GM18526 (cell line): ENCODE measurements around the gene ASB11.

Experiments
- POLR2A ChIP-seq: IDR thresholded peaks from 3 replicates; pipeline ENCODE4 v1.6.1; 2011; ENCODE audit not compliant: insufficient read length; ENCODE audit errors: extremely low read depth

ASB11 gene

GRCh38 chrX:15320297-15320696 is 4.9 kb upstream of the ASB11 start:
- no peak for TF ChIP-seq POLR2A

DNA sequence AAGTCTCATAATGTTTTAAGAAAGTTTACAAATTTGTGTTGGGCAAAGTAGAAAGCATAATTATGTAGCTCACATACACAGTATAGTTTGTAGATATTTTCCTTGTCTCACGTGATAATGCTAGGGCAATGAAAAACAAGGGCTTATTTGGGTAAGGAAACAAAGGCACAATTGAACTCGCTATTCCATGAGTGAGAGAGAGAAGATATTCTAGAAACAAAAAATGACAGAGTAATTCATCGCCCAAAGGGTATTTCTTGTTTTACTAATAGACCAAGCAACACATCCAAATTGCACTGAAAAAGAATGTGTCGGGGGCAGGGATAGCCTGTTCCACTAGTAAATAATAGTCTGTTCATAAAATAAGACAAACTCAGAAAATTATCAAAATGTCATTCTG is 3.6 kb upstream of the ASB11 start:
- no peak for TF ChIP-seq POLR2A

GRCh38 chrX:15314472-15314871 is 968 bp downstream of the ASB11 start:
- no peak for TF ChIP-seq POLR2A

- no peak for TF ChIP-seq POLR2A
Observed at GRCh38 chrX:15311119-15311518, 4.3 kb downstream of the ASB11 start.

DNA sequence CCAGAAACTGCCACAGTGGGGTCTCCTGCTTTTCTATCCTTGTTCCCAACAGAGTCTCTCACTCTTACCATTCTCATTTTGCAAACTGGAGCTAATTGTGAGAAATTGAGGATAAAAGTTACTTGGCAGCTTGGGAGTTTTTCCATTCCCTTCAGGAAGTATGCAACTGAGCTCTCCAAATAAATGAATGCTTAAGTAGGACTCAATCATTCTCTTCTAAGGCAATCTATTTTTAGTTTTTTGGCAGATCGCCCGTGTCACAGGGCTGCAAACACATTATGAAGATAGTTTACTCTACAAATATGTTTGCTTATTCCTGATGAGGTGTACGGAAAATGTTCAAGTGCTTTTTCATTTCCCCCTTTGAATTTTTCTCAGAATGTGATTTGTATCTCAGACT is 5.3 kb downstream of the ASB11 start:
- no peak for TF ChIP-seq POLR2A

DNA sequence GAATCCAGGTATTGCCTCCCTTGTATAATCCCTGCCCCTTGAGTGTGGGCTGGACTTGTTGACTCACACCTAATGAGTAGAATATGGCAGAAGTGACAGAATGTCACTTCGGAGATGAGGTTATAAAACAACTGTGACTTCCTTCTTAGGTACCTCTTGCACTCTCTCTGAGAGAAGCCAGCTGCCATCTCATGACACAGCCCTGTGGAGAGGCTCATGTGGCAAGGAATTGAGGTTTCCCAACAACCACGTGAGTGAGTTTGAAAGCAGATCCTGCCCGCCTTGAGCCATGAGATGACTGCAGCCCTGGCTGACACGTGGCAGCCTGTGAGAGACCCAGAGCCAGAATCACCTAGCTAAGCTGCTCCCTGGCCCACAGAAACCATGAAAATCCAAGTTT is 13.5 kb downstream of the ASB11 start:
- no peak for TF ChIP-seq POLR2A

DNA sequence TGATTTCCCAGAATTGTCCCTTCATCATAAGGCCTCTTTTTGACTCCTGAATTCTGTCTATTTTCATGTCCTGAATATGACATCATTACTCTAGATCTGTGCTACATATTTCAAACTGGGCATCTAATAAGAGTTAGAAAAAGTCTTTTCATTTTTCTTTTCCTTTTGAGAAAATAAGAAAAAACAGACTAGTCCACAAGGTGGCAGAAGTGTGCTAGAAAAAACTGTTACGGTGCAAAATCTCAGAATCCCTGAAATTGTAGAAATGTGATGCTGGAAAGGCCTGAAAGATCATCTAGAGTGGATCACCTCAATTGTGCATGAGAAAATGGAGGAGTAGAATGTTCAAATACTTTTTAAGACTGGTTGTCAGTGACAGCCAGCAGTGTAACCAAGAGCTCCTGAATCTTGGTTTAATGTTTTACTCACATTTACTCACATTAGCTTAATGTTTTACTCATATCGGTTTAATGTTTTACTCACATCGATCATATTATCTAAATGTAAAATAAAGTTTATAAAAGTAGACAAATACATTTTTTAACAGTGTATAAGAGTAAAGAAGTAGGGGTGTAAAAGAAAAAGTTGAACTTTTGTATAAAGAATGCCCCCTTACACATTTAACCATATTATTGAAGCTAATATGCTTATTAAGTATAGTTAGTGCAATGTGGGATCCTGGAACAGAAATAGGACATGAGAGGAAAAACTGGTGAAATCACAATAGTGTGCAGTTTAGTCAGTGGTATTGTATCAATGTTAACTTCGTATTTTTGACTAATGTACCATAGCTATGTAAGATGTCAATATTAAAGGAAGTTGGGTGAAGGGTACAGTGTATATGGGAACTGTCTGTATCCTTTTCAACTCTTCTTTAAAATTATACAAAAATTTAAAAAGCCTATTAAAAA is 15.2 kb downstream of the ASB11 start:
- no peak for TF ChIP-seq POLR2A

- no peak for TF ChIP-seq POLR2A
Observed at GRCh38 chrX:15298780-15299179, 16.7 kb downstream of the ASB11 start.

- TF ChIP-seq POLR2A, result no peak
Observed at GRCh38 chrX:15298201-15298600, 17.2 kb downstream of the ASB11 start.

DNA sequence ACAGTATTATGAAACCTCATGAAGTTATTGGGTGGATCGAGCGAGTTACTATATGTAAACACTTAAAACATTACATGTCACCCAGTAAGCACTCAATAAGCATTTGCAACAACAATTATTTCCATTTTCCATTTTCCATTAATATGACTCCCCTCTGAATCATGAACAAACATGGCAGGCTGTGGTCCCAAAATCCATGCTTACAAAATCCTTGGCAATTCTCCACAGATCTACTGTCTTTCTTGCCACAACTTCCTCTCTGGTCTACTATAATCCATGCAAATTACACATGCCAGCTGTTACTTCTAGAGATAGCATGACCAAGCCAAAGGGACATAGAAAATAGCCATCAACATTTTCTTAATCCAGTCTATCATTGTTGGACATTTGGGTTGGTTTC is 22.0 kb downstream of the ASB11 start:
- TF ChIP-seq POLR2A, result no peak

DNA sequence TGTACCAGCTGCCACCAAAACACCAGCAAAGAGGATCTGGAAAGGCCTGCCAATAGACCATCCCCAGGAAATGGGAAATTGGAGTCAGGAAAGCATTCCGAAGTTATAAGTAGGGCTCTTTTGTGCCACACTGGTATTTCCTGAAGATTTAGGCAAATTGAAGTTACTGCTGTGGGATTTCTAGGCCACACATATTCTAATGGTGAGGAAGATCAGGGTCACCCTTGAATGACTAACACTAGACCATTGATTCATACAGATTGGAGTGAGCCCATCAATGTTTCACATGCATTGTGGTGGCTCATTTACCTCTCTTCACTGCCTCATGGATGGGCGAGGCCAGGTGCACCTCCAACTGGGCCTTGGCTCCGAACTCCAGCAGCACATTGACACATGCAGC is 22.6 kb downstream of the ASB11 start:
- no peak for TF ChIP-seq POLR2A

- no peak for TF ChIP-seq POLR2A
Observed at GRCh38 chrX:15277604-15278003, 37.8 kb downstream of the ASB11 start.

DNA sequence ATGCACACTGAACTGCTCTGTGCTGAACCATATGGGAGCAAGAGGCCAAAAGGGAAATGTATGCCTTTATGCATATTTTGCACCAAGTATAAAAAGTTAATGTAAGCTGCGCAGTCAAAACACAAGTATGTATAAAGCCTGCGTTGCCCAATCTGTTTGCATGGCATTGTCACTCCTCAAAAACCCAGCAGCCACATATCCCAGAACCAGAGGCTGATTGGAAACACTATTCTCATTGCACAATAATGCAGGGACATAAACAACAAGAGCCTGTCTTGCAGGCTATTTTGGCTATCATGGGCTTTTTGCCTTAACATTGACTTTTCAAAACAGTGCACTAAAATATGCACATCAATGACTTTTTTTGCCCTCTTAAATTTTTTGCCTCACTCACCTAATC is 40.5 kb downstream of the ASB11 start:
- no peak for TF ChIP-seq POLR2A

DNA sequence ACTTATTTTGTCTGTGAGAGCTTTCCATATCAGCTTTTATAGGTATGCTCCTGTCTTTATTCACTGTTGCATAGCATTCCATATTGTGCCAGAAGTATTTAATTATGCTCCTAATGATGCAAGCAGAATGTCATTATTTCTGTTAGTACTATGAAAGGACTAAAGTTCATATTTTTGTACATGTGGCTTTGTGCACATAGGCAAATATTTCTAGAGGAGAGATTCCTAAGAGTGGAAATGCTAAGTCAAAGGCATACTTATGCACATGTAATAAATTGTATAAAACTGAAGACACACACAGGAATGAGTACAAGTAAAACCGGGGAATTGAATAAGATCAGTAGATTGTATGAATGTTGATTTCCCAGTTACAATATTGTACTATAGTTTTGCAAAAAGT is 43.7 kb downstream of the ASB11 start:
- no peak for TF ChIP-seq POLR2A

- TF ChIP-seq POLR2A, result no peak
Observed at GRCh38 chrX:15269618-15270521, 45.6 kb downstream of the ASB11 start, which contains the start of gene ASB9. Gene ASB9 (minus strand): TSS chrX:15270083. CDS start chrX:15269874, 209 bp downstream.

GRCh38 chrX:15269120-15269519 is 46.3 kb downstream of the ASB11 start:
- TF ChIP-seq POLR2A, result no peak
